Gastroesophageal sphincter (tissue), 3 donors: ENCODE data around the gene LSG1.

Experiments used
- CTCF ChIP-seq, 4 experiments: fragments of 200-600 bp in 2 of 4; fragments of 450-650 bp in 2 of 4; sonication (generic) in 1 of 4; IDR thresholded peaks; one replicate each; pipeline ENCODE4 v1.5.1; 2017 to 2019; ENCODE audit warnings: antibody characterized with exemption in 4 of 4, mild to moderate bottlenecking in 2 of 4, moderate library complexity in 2 of 4
- POLR2A ChIP-seq, 2 donors: fragments of 450-650 bp; IDR thresholded peaks; one replicate each; pipeline ENCODE4 v1.6.1; 2017; ENCODE audit warnings: antibody characterized with exemption in 2 of 2, mild to moderate bottlenecking in 2 of 2, moderate library complexity in 1 of 2
- POLR2AphosphoS5 ChIP-seq: sonication (generic); formaldehyde crosslinking; IDR thresholded peaks from one replicate; pipeline ENCODE4 v1.6.1; 2017; ENCODE audit warnings: antibody characterized with exemption

GRCh38 chr3:194661374-194661773 lies 10.6 kb downstream of the LSG1 start:
- TF ChIP-seq POLR2A (IDR thresholded peaks at IDR 0.05) (no peak), CTCF (IDR thresholded peaks at IDR 0.05) (no peak), POLR2AphosphoS5 (no peak)
